H1 (cell line): ENCODE measurements around the gene SNORC. TPM values are rescaled to one million over a fixed set of nuclear protein-coding genes. Genes with fewer than 3 reads are reported as not detected.

Source experiments
- BACH1 ChIP-seq: IDR thresholded peaks from 2 replicates; pipeline ENCODE4 v1.6.1; 2012; ENCODE audit warnings: low read length, improper control_type of control experiment
- RNF2 ChIP-seq: fragments of 200-900, 300-1000 bp; sonication (generic); IDR thresholded peaks from 2 replicates; pipeline ENCODE4 v1.7.1; 2016; ENCODE audit warnings: borderline replicate concordance, low read depth, mild to moderate bottlenecking, antibody characterized with exemption, low read length; ENCODE audit not compliant: poor library complexity, severe bottlenecking; ENCODE audit errors: missing control alignments
- YY1 ChIP-seq: IDR thresholded peaks from 2 replicates; pipeline ENCODE4 v1.6.1; 2011; ENCODE audit warnings: low read depth, mild to moderate bottlenecking, low read length
- polyA plus RNA-seq, 7 experiments: library from polyadenylated mRNA; depleted of rRNA in 3 of 7; stranded (reverse) in 5 of 7; unstranded in 2 of 7; fragments of >200 nt in 5 of 7; fragments of 200-250 nt in 2 of 7; gene quantifications; 1 replicate in 5 of 7; 2 replicates in 1 of 7; 4 replicates in 1 of 7; pipeline versions ENCODE4 v1.2.1 to v1.2.3, GENCODE V29; 2011 to 2013; ENCODE audit warnings: missing spikeins in 2 of 7, mixed read lengths in 2 of 7
- total RNA-seq: library from RNA; stranded (reverse); fragmentation: NEBNext Ultra II Directional; extraction: Animal tissue kit (Norgen Biotek cat#: 25700); gene quantifications from 2 replicates; pipeline ENCODE4 v1.2.1, GENCODE V29; 2021
- TF ChIP-seq, protein P1 (sequence below), 3 experiments: IDR thresholded peaks; 1 replicate in 2 of 3; 2 replicates in 1 of 3; pipeline versions ENCODE4 v1.5.1 to v1.6.1; 2011; ENCODE audit warnings: low read length in 3 of 3, mild to moderate bottlenecking in 3 of 3, inconsistent platforms in 2 of 3, low read depth in 1 of 3, moderate library complexity in 1 of 3; ENCODE audit not compliant: insufficient read depth in 1 of 3; ENCODE audit errors: control extremely low read depth in 1 of 3

SNORC gene
- total and polyA plus RNA-seq, 2 of the 8 experiments (the other 6 are each of a cell fraction or from before 2014, with no cell fraction given), result 1.6 to 1.8 TPM

DNA sequence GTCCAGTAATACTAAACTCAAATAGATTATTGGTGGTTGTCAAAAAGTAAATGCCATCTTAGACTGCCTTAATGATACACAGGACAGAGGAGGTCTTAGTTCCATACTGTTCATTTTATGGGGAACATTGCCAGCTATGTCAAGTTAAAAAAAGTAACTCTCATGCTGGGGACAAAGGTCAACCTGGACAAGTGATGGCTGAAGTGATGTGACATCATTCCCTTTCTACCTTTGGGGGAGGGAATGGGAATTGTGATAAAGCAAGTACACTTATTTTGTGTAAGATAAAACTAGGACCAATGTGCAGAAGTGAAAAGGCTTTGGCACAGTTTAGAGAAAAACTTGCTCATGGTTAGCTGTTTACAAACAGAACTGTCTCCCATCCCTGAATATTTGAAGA, 24.0 kb upstream of the SNORC start (continued):
- TF ChIP-seq, protein P1, sequence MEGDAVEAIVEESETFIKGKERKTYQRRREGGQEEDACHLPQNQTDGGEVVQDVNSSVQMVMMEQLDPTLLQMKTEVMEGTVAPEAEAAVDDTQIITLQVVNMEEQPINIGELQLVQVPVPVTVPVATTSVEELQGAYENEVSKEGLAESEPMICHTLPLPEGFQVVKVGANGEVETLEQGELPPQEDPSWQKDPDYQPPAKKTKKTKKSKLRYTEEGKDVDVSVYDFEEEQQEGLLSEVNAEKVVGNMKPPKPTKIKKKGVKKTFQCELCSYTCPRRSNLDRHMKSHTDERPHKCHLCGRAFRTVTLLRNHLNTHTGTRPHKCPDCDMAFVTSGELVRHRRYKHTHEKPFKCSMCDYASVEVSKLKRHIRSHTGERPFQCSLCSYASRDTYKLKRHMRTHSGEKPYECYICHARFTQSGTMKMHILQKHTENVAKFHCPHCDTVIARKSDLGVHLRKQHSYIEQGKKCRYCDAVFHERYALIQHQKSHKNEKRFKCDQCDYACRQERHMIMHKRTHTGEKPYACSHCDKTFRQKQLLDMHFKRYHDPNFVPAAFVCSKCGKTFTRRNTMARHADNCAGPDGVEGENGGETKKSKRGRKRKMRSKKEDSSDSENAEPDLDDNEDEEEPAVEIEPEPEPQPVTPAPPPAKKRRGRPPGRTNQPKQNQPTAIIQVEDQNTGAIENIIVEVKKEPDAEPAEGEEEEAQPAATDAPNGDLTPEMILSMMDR (IDR thresholded peaks at IDR 0.05; ENCODE audit: control extremely low read depth in 1 of 3, insufficient read depth in 1 of 3, low read depth in 1 of 3, low read length in 3 of 3), result no peak
- TF ChIP-seq RNF2 (no peak), YY1 (no peak), BACH1 (no peak)
